HG02852 (cell line): ENCODE data around the gene PRUNE2.
A peak's percentile ranks its signal among the peaks of the same experiment; 100 is the strongest.

Source experiments
- ATAC-seq: cut with Tn5 transposase; IDR thresholded peaks from one replicate; pipeline ENCODE4 v1.9.1; 2021; ENCODE audit warnings: mild to moderate bottlenecking, moderate library complexity; ENCODE audit not compliant: unreplicated experiment

PRUNE2 gene

GRCh38 chr9:76662476-76663281, 243.2 kb downstream of the PRUNE2 start:
- ATAC-seq: no peak

DNA sequence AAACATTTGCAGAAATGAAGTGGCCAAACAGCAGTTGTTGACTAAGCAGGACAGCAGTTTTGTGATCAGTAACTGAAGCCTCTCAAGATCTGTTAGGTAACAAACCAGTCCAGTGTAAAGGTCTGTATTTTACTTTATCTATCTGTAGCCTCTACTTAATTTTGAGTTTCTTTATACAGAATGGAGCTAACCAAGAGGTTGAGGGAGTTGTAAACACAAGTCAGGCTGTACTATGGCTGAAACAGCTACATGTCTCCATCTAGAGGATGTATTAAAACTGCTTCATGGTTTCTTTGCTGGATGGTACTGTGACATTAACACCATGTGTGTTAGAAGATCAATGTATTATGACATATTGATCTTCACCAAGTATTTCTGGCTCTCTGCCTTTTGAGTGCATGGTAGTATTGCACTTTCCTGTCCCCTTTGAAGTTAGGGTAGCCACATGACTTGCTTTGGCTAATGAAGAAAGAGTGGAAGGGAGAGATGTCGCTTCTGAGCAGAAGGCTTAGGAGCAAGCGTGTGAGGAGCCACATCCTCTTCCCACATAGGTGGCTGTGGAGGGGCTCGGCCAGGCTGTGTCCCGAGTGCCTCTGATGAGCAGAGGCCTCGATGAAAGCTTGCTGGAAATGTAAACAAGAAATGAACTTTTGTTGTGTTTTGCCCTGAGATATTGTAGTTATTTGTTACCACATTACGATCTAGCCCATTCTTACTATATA, 247.2 kb downstream of the PRUNE2 start:
- peak; percentile 91 for ATAC-seq

DNA sequence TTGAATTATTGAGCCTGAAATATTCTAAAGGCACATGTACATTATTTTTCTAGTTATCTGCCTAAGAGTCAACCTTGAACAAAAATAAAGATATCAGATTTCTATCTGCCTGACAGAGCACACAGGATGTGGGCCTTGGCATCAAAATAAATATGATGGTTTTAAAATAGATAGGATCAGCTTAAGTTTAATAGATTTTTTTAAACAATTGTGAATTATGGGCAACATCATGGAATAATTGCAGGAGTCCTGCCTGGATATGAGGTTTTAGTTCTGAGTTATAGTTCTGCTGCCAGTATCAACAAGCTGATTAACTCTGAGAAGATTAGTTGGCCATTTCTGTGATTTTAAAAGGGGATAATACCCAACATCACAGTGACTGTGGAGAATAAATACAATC, 248.6 kb downstream of the PRUNE2 start:
- ATAC-seq: no peak

GRCh38 chr9:76655971-76656370, 249.9 kb downstream of the PRUNE2 start:
- ATAC-seq: no peak

DNA sequence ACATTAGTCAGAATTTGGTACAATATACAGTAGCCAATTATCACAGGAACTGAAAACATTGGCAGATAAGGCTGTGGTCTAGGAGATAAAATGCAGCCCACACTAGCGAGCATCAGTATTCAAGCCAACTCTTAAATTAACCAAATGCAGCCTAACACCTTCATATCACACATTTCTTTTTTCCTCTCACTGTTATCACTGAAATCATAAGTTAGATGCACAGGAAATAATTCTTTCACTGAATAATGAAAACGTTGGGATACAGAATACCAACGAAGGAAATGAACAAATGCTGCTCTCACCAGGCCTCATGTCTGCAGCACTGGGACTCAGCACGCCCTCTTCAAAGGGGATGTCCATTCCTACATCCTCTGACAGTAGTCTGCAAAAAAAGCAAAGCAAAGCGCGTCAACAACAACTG, 250.8 kb downstream of the PRUNE2 start:
- no peak for ATAC-seq

GRCh38 chr9:76654575-76654974, 251.3 kb downstream of the PRUNE2 start:
- no peak for ATAC-seq

GRCh38 chr9:76654051-76654461, 251.9 kb downstream of the PRUNE2 start:
- ATAC-seq: no peak

DNA sequence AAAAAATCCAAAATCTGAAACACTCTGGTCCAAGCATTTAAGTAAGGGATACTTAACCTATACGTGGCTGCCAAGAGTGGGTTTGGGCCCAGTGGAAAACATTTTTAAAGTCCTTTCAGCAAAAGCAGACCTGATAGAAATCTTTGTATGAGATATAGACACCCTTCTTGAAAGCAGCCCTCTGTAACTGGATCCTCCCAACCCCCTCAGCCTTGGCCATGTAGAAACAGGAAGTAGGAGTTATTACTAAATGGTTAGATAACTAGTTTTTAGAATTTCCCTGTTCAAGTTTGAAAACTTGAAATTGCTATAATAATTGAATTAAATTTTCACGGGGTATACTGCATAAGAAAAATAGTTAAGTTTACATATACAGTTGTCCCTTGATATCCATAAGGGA, 253.0 kb downstream of the PRUNE2 start:
- ATAC-seq: peak; percentile 58

- ATAC-seq: peak; percentile 54
Observed at GRCh38 chr9:76651119-76651705, 254.7 kb downstream of the PRUNE2 start.

DNA sequence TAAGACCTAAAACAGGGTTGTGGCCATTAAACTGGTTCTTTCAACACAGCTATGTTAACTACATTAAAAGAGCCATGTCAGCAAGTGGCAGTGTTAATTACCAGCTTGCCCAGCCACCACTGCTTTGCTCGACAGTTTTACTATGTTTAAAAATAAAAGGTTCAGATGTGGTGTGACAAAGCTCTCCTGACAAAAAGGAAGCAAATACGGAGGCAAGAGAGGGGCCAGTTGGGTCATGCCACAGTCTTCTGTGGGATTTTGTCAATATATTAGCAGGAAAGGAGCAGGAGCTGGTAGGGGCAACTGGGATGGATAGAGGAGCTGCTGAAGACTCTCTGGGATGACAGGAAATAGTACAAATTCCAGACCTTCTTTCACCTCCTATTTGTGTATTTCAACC, 255.2 kb downstream of the PRUNE2 start:
- no peak for ATAC-seq

DNA sequence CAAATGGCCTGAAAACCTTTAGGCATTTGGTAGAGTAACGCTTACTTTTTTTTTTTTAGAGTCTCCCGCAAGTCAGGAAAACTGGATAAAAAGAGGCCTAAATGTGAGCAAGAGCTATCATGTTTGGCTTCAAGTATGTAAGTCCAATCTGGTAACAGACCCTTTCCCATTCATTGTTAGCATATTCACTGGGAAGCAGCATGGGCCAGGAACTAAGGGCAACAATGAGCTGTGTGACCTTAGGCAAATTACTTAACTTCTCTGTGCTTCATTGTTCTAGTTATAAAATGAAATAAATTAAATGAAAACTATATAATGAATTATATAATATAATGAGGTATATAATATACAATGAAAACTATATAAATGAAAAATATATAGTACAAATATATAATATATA, 256.0 kb downstream of the PRUNE2 start:
- no peak for ATAC-seq

GRCh38 chr9:76646249-76646648, 259.7 kb downstream of the PRUNE2 start:
- ATAC-seq: no peak

DNA sequence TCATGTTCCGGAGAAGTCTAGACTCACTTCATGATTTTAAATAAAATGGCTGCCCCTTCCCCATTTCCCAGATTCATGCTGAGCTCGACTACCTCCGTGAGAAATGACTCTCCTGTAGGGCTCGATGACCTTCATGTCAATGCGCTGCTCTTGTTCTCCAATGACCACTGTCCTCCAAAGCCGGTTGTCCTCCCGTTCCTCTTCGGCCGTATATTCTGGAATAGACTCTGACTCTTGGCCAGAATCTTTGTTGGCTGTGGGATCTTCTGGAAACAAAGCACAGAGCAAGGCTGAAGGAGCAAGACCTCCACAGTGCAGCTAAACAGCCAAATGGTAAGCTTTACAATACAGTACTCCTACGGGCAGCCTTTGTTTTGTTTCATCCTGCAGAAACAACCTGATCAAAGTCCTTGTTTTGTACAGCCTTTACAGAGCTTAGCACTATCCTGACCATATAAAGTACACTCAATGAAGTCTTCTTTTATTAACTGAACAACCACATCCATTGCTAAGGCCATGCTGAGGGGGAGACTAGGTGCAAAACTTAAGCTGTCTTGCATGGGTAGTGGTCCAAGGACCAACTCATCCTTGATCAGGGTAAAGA, 261.2 kb downstream of the PRUNE2 start:
- ATAC-seq: no peak

- ATAC-seq: peak; percentile 22
Observed at GRCh38 chr9:76644171-76644570, 261.7 kb downstream of the PRUNE2 start.

- peak; percentile 98 for ATAC-seq
Observed at GRCh38 chr9:76643399-76644117, 262.4 kb downstream of the PRUNE2 start.

DNA sequence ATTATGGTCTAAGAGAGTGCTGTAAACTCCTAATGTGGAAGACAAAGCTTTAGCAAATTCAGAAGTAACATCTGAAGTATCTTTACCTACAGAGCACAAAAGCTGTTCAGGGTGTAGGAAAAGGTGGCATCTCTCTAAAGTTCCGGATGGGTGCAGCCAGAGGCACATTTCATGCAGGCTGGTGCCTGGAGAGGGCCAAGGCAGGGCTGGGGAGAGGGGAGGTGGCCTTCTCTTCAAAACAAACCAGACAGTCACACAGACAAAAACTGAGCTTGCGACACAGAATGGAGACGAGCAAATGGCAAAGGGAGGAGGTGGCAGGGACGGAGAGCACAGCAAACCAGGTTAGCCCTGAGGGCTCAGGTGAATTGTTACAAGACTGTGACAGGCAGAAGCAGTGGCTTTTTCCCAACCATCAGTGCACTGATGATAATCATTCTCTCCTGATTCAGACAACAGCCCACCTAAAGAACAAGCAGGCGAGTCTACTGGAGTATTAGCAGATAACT, 263.2 kb downstream of the PRUNE2 start:
- no peak for ATAC-seq

GRCh38 chr9:76642074-76642473, 263.8 kb downstream of the PRUNE2 start:
- ATAC-seq: no peak

DNA sequence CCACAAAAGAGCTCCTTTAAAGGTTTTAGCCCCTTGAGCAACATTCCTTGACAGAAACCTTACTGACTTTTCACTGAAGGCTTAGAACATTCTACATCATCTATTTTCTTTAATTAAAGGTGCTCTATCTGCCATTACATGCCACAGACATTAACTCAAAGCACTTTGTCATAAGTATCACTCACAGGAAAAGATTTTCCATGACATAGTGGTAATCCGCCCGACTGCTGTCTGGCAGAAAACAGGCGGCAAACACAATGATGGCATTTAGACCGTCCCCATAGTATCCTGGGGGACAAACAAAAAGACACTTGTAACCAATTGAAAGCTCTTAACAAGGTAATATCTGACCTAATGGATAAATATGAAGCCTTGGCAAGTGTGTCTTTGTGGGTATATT, 267.9 kb downstream of the PRUNE2 start:
- no peak for ATAC-seq

DNA sequence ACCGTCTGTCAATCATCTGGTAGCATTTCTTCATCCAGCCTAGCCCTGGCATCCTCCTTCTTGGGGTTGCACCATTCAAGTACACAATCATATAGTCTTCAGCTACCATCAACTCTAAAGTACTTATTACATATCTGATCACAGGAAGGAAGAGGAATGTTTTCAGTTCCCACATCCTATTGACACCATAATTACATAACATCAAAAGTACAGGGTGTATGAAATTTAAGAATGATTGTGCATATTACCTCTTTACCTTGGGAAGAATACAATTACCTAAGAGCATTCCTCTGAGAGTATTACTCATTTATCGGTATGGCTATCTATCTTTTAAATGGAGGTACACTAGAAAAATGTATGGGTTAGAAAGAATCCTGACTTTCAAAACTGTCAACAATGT, 268.5 kb downstream of the PRUNE2 start:
- ATAC-seq: no peak

DNA sequence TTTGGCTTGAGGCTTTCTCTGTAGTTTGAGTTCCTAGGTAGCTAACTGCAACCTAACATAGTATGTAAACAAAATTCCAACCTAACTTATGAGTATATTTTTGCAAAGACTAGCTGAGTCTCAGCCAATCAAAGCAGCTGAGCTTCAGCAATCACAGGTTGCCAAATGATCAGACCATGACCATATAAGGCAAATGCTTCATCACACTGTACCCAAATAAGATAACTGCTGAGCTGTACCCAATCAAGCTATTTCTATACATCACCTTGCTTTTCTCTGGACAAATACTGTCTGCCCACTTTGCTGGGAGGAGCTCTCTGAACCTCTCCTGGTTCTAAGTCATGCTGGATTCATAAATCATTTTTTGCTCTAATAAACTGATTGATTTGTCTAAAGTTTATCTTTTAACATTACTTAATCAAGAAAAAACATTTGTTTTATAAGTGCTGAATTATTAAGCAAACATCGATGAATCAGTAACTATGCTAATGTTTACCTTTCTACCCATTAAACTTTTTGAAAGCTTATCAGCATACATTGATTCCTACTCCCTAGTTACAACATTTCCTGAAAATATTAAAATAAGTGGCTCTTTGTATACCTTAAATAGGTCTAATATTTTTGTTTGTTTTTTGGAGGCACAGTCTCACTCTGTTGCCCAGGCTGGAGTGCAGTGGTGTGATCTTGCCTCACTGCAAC, 271.4 kb downstream of the PRUNE2 start:
- peak; percentile 59 for ATAC-seq
